IPS-NIHi11 (cell line): ENCODE data around the gene BRI3.

Experiments
- DNase-seq: peaks from one replicate; pipeline ENCODE4 v3.0.0; 2012; ENCODE audit warnings: mixed read lengths, low spot score

BRI3 gene

GRCh38 chr7:98280791-98281756 lies at the start of gene BRI3:
TSS of gene BRI3 (plus strand) at chr7:98281686. CDS start at chr7:98281796, 110 bp downstream.
- DNase-seq: peak; percentile 96

DNA sequence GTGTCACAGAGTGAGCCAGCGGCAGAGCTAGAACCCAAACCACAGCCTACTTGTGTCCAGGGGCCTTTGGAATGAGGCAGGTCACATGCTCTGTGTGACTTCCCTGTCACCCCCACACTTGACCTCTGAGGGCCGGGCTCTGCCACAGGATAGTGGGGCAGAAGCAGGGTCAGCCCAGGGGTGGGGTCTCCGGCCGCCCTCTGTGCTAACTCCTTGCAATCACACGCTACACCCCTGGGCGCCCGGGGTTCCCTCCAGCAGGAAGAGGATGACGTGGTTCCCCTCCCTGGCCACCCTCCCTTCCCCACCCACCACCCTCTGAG lies 49.3 kb upstream of the BRI3 start:
- DNase-seq: peak; percentile 2

DNA sequence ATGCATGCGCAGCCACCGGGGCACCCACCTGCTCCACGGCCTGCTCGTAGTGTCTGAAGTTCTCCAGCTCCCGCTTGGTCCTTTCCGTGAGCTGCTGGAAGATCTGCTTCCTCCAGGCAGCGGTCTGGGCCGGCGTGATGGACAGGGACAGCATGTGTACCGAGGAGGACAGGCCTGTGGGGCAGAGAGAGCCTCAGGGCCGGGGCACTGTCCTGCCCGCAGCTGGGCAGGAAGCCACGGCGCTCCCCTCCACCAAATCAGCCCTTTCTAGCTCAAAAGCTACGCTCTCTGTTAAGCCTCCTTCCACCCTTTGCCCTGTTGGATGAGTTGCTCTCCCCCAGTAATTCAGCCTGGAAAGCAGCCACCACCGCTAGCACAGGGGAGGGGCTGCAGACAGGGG lies 48.7 kb upstream of the BRI3 start:
- DNase-seq: peak; percentile 4

DNA sequence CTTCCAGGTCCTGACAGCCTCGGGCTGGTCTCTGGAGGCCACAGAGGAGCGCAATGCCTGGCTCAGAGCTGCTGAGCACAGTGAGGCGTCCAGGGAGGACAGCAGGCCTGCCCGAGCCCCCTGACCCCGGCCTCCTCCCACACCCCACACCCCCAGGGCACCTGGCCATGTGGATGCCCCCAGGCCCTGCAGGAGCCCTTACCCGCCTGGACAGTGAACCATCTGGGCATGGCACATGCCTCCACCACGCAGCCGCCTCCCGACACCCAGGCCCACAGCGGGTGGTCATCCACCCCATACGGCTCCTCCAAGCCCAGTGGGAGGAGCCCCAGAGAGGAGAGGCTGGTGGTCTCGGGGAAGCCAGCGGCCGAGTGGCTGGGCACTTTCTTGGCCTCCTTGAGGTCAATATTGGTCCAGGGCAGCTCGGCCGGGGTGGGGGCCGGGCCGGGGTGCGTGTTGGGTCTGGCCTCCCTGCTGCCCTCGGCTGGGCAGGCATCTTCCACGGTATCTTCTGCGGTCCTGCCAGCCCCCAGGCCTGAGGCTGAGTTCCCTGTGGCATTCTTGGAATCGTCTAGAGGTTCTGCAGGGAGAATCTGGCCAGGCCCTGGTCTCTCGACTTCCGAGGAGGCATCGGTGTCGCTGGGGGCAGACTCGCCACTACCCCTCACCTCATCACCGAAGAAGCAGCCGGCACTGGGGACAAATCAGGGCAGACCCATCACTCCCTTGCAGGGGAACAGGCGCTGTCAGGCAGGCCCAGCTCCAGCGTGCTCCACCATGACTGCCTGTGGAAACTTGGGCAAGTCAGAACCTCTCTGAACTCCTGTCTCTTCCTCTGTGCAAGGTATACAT lies 48.0 kb upstream of the BRI3 start:
- DNase-seq: peak; percentile 11

GRCh38 chr7:98234429-98235147 lies 46.9 kb upstream of the BRI3 start:
- DNase-seq: no peak

DNA sequence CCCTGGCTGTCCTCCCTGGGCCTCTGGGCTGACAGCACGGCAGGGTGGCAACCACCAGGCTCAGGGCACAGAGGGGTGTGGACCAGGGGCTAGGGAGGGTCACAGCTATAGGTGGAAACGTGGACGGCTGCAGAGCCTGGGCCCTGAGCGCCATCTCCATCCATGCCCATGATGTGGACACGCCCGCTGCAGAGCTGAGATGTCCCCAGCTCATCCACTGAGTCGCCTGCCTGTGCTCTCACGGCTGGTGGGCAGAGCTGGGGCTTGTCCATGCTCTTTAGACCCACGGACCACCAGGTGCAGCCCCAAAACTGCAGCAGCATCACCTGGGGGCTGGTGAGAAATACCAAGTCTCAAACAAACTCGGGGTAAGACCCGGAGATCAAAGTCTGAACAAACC lies 45.6 kb upstream of the BRI3 start:
- DNase-seq: peak; percentile 3

GRCh38 chr7:98236355-98237185 lies 44.9 kb upstream of the BRI3 start:
- peak; percentile 3 for DNase-seq

- no peak for DNase-seq
Measured at GRCh38 chr7:98238076-98238475, 43.4 kb upstream of the BRI3 start.

DNA sequence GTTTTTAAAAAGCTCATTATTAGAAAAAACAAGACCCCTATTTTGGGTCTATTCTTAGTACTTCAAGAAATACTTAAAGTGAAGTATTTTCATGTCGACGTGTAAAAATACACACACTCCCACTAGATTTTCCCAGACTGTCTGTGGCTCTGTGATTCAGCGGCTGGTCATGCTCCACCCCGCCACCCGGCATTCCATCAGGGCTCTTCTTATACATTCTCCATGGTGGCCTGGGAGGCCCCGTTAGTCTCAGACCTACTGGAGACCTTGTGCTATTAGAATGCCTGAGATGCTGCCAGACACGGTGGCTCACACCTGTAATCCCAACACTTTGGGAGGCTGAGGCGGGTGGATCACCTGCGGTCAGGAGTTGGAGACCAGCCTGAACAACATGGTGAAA lies 42.5 kb upstream of the BRI3 start:
- no peak for DNase-seq

GRCh38 chr7:98240961-98241673 lies 40.4 kb upstream of the BRI3 start:
- peak; percentile 93 for DNase-seq

- no peak for DNase-seq
Measured at GRCh38 chr7:98241674-98242241, 39.7 kb upstream of the BRI3 start.

DNA sequence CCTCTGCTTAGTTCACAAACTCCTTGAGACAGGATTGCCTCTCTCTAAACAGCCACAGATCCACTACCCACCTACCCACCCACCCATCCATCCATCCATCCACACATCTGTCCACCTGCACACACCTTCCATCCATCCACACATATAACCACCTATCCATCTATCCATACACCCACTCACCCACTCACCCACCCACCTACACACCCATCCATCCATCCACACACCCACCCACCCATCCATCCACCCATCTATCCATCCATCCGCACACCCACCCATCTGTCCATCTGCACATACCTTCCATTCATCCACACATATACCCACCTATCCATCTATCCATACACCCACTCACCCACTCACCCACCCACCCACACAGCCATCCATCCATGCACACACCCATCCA lies 39.1 kb upstream of the BRI3 start:
- DNase-seq: no peak

- DNase-seq: no peak
Measured at GRCh38 chr7:98242934-98243333, 38.6 kb upstream of the BRI3 start.

GRCh38 chr7:98244871-98245270 lies 36.6 kb upstream of the BRI3 start:
- no peak for DNase-seq

DNA sequence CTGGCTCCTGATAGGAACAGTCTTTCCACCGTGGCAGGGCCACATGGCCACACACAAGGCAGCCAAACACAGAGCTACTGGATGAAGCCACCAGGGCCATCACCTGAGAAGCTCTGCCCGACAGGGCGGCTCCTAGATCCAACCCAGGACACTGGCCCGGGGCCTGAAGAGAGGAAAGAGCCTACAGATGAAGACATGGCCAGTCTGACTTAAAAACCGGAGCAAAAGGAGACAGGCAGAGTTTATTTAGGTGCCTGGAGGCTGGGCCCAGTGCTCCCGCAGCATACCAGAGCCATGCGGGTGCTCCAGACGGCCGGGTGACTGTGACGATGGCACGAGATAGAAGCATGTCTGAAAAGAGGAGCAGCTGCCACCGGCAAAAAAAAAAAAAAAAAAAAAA lies 33.3 kb upstream of the BRI3 start:
- no peak for DNase-seq

DNA sequence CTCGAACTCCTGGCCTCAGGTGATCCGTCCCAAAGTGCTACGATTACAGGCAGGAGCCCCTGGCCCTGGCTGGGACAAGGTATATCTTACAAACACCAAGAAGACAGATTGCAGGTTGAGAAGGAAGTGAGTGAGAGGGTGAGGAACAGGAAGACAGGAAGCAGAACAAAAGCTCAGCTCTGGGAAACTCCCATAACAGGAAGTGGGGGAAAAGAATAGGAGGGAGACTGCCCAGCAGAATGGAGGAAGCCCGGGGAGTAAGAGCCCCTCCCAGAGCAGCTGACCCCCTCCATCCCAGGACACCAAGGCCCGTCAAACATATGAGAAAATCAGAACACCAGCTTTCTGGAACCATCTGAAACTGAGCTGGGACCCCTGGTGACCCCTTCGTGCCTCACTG lies 32.4 kb upstream of the BRI3 start:
- no peak for DNase-seq

DNA sequence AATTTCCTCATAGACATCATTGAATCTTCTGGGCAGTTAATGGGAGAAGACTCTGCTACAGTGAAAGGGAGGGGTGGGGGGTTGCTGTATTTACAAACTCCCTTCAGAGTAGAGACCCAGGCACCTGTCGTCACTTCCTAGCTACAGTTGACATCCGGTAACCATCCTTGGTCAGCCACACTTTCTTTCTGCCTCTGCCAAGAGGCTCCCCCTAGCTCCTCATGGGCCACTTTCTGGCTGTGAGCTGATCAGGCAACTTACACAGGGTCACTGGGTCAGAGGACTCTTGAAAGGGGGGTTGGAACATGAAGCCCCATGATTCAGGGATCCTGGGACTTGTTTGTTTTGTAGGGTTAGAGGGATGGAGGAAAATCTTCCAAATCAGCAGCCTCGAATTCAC lies 30.7 kb upstream of the BRI3 start:
- peak; percentile 33 for DNase-seq

DNA sequence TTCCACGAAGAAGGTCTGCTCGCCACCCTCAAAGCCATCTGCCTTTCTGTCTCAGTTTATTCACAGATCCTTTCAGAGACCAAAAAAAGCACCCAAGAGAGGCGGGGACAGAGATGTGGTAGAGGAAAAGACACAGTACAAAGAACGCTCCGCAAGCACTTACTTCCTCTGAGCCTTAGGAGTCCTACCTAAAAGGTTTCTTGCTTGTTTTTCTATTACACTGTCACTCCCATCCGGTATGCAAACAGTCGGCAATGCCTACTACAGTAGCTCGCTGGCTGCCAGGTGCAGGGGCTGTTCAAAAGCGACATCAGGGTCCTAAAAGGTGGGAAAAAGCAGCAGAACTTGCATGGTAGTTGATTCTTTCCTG lies 30.3 kb upstream of the BRI3 start:
- no peak for DNase-seq

DNA sequence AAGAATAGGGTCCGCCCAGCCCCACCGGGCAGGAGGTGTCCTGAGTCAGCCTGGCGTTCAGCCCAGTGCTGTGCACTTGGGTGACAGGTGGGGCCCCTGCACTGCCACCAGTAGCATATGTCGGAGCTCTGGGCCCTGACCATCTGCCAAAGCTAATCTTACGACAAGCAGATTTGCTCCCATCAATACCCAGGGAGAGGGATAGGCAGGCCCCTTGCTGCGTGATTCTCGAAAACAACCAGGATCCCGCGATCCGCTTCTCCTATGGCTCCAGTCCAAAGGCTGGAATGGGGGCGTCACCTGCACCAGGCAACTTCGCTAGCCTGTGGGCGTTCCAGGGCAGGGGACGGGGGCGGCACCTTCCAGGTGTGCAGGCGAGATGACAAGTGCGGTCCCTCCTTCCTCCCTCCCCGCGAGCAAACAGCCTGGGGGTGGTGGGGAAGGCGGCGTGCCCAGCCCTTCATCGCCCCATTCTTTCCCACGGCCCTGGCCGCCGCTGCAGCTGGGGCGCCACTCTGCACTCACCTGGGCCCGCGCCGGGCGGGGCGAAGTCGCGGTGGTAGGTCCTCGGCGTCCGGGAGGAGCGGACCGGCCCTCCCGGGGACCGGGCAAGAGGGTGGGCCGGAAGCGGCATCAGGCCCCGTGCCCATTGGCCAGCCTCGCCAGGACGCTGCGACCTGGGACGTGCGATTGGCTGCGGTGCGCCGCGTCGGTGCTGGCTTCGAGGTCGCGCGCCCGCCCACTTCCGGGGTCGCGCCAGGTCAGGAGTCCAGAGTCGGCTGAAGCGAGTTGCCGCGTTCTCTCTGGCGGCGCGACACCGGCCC lies 29.7 kb upstream of the BRI3 start, which contains the start of gene TECPR1:
TSS of gene TECPR1 (minus strand) at position 632 of the 824 bp plus-strand sequence. CDS start 6,086 bp downstream, outside the sequence.
- peak; percentile 100 for DNase-seq
